ENCODE data around the gene C1QTNF8. TPM values are rescaled to one million over a fixed set of nuclear protein-coding genes. Genes with fewer than 3 reads are reported as not detected.

The C1QTNF8 gene
- total RNA-seq, 1 donor from 2014 or later: not detected

GRCh38 chr16:1129106-1129960, 33.3 kb upstream of the C1QTNF8 start:
- H3K4me3 ChIP-seq (ENCODE audit: insufficient read depth, low read depth, low read length): no peak overlapping the region
- H2AFZ ChIP-seq (ENCODE audit: low read depth, low read length): no peak overlapping the region
- no peaks in the 10 kb centered on the region for H3K9me3 Mint-ChIP-seq (ENCODE audit: unreplicated experiment)
- H3K9ac ChIP-seq (ENCODE audit: low read length): no peak overlapping the region
- FAIRE-seq: no peak
- H3K4me1 Mint-ChIP-seq (ENCODE audit: low read depth, unreplicated experiment): no peaks in the 10 kb centered on the region
- H4K20me1 ChIP-seq (ENCODE audit: insufficient read depth, low read length): no peaks in the 10 kb centered on the region
- no peaks in the 10 kb centered on the region for H3K4me1 ChIP-seq (ENCODE audit: insufficient read depth, low read length)
- TF ChIP-seq EZH2 (IDR thresholded peaks at IDR 0.05; ENCODE audit: insufficient read depth, low read length) (no peak), CTCF (IDR thresholded peaks at IDR 0.05; ENCODE audit: insufficient read depth, low read depth, low read length) (no peak)
- no peak overlapping the region for H3K27ac Mint-ChIP-seq (ENCODE audit: unreplicated experiment)
- DNase-seq (ENCODE audit: low read depth): no peak
- H3K4me3 Mint-ChIP-seq (ENCODE audit: unreplicated experiment): no peak overlapping the region
- no peak overlapping the region for H3K4me2 ChIP-seq (ENCODE audit: low read length)
- H3K79me2 ChIP-seq (ENCODE audit: insufficient read depth, low read length): no peaks in the 10 kb centered on the region
- no peak overlapping the region for H3K27ac ChIP-seq (ENCODE audit: low read depth, low read length)
- H3K27me3 Mint-ChIP-seq (ENCODE audit: low read depth, unreplicated experiment): peaks cover 19% of the 10 kb centered on the region
- no peaks in the 10 kb centered on the region for H3K36me3 ChIP-seq (ENCODE audit: insufficient read depth, low read length)
- no peaks in the 10 kb centered on the region for H3K9me3 ChIP-seq (ENCODE audit: insufficient read depth, low read depth, low read length)
- H3K27me3 ChIP-seq (ENCODE audit: insufficient read depth, low read length): no peaks in the 10 kb centered on the region
- no peaks in the 10 kb centered on the region for H3K36me3 Mint-ChIP-seq (ENCODE audit: low read depth, unreplicated experiment)

GRCh38 chr16:1127971-1128715, 32.1 kb upstream of the C1QTNF8 start:
- no peak overlapping the region for H3K27ac ChIP-seq (ENCODE audit: low read depth, low read length)
- TF ChIP-seq EZH2 (IDR thresholded peaks at IDR 0.05; ENCODE audit: insufficient read depth, low read length) (no peak), CTCF (IDR thresholded peaks at IDR 0.05; ENCODE audit: insufficient read depth, low read depth, low read length) (no peak)
- no peak overlapping the region for H3K4me3 Mint-ChIP-seq (ENCODE audit: unreplicated experiment)
- H3K9me3 ChIP-seq (ENCODE audit: insufficient read depth, low read depth, low read length): no peaks in the 10 kb centered on the region
- H3K36me3 Mint-ChIP-seq (ENCODE audit: low read depth, unreplicated experiment): no peaks in the 10 kb centered on the region
- H3K9ac ChIP-seq (ENCODE audit: low read length): no peak overlapping the region
- H3K27me3 ChIP-seq (ENCODE audit: insufficient read depth, low read length): no peaks in the 10 kb centered on the region
- no peak overlapping the region for H3K27ac Mint-ChIP-seq (ENCODE audit: unreplicated experiment)
- H3K9me3 Mint-ChIP-seq (ENCODE audit: unreplicated experiment): no peaks in the 10 kb centered on the region
- no peaks in the 10 kb centered on the region for H3K36me3 ChIP-seq (ENCODE audit: insufficient read depth, low read length)
- no peaks in the 10 kb centered on the region for H3K4me1 Mint-ChIP-seq (ENCODE audit: low read depth, unreplicated experiment)
- H3K4me3 ChIP-seq (ENCODE audit: insufficient read depth, low read depth, low read length): no peak overlapping the region
- no peaks in the 10 kb centered on the region for H3K4me1 ChIP-seq (ENCODE audit: insufficient read depth, low read length)
- DNase-seq (ENCODE audit: low read depth) (no peak), FAIRE-seq (no peak)
- H3K4me2 ChIP-seq (ENCODE audit: low read length): no peak overlapping the region
- no peaks in the 10 kb centered on the region for H4K20me1 ChIP-seq (ENCODE audit: insufficient read depth, low read length)
- H2AFZ ChIP-seq (ENCODE audit: low read depth, low read length): no peak overlapping the region
- peaks cover 16% of the 10 kb centered on the region for H3K27me3 Mint-ChIP-seq (ENCODE audit: low read depth, unreplicated experiment)
- H3K79me2 ChIP-seq (ENCODE audit: insufficient read depth, low read length): no peaks in the 10 kb centered on the region

Data from astrocyte (in vitro differentiated cells and primary cell).